Testis (tissue), 3 donors: ENCODE results near the gene COX19. TPM values are rescaled to one million over a fixed set of nuclear protein-coding genes. Genes with fewer than 3 reads are reported as not detected.

Source experiments
- DNase-seq: peaks from one replicate; pipeline ENCODE4 v3.0.0-alpha.2; 2019
- H3K27ac ChIP-seq, 2 donors: fragments of 200-600 bp; sonication (generic); one replicate each; pipeline ENCODE4 v1.5.1; 2019
- H3K27me3 ChIP-seq: fragments of 200-600 bp; sonication (generic); one replicate; pipeline ENCODE4 v1.5.1; 2019
- H3K36me3 ChIP-seq: fragments of 200-600 bp; sonication (generic); one replicate; pipeline ENCODE4 v1.5.1; 2017; ENCODE audit warnings: low read depth; ENCODE audit errors: missing control alignments
- H3K4me1 ChIP-seq: fragments of 200-600 bp; sonication (generic); one replicate; pipeline ENCODE4 v1.5.1; 2019
- H3K4me3 ChIP-seq, 2 donors: fragments of 200-600 bp; sonication (generic); one replicate each; pipeline ENCODE4 v1.5.1; 2017 to 2019
- H3K9me3 ChIP-seq: fragments of 200-600 bp; sonication (generic); one replicate; pipeline ENCODE4 v1.5.1; 2017
- POLR2A ChIP-seq: fragments of 450-650 bp; IDR thresholded peaks from one replicate; pipeline ENCODE4 v1.6.1; 2017; ENCODE audit warnings: antibody characterized with exemption, mild to moderate bottlenecking, moderate library complexity
- WGBS, 2 donors: methylation state at CpG; one replicate each; pipeline ENCODE4 v1.1.5; 2018; 5-methylcytosine and 5-hydroxymethylcytosine counted together
- intact Hi-C: fragments of 100-400 bp; cut with DNase I; formaldehyde crosslinking; loops from one replicate; pipeline ENCODE4 v1.15.1; 2023; ENCODE audit warnings: low total_unique reads
- polyA plus RNA-seq: library from polyadenylated mRNA; stranded (reverse); fragments of 350-450 nt; fragmentation: Illumina TruSeq; extraction: RNeasy Lipid Tissue Mini Kit (QIAGEN cat#74804); gene quantifications from one replicate; pipeline ENCODE4 v1.2.3, GENCODE V29; 2014; ENCODE audit warnings: low read depth, low replicate concordance; ENCODE audit not compliant: insufficient read depth
- total RNA-seq, 2 donors: library from RNA; depleted of rRNA; stranded (reverse); fragments of >200 nt; gene quantifications; one replicate each; pipeline ENCODE4 v1.2.3, GENCODE V29; 2016
- TF ChIP-seq, protein P1 (sequence below), 3 experiments: fragments of 450-650 bp in 2 of 3; fragments of 200-600 bp in 1 of 3; sonication (generic) in 1 of 3; IDR thresholded peaks; one replicate each; pipeline ENCODE4 v1.5.1; 2016 to 2019; ENCODE audit warnings: antibody characterized with exemption in 3 of 3, mild to moderate bottlenecking in 2 of 3, moderate library complexity in 1 of 3

COX19 gene
- total and polyA plus RNA-seq, 3 donors from 2014 or later, result 8.8 to 23.5 (median 21.6) TPM

GRCh38 chr7:1012004-1012715, 36.8 kb upstream of the COX19 start:
- intact Hi-C loops, result no loop called here
- Histone ChIP-seq H3K4me3 (no peak overlapping the region), H3K9me3 (no peaks in the 10 kb centered on the region), H3K4me1 (no peaks in the 10 kb centered on the region), H3K36me3 (no peaks in the 10 kb centered on the region), H3K27ac (no peak overlapping the region), H3K27me3 (no peaks in the 10 kb centered on the region)
- 90 to 95% methylated on average over 12 to 24 of the region's 32 CpGs for WGBS, 2 donors
- no peak for DNase-seq
- TF ChIP-seq, protein P1, sequence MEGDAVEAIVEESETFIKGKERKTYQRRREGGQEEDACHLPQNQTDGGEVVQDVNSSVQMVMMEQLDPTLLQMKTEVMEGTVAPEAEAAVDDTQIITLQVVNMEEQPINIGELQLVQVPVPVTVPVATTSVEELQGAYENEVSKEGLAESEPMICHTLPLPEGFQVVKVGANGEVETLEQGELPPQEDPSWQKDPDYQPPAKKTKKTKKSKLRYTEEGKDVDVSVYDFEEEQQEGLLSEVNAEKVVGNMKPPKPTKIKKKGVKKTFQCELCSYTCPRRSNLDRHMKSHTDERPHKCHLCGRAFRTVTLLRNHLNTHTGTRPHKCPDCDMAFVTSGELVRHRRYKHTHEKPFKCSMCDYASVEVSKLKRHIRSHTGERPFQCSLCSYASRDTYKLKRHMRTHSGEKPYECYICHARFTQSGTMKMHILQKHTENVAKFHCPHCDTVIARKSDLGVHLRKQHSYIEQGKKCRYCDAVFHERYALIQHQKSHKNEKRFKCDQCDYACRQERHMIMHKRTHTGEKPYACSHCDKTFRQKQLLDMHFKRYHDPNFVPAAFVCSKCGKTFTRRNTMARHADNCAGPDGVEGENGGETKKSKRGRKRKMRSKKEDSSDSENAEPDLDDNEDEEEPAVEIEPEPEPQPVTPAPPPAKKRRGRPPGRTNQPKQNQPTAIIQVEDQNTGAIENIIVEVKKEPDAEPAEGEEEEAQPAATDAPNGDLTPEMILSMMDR (IDR thresholded peaks at IDR 0.05), result no peak
- no peak for TF ChIP-seq POLR2A

GRCh38 chr7:1011297-1012003, 36.1 kb upstream of the COX19 start:
- WGBS, 2 donors, result 72 to 80% methylated on average over 12 to 13 of the region's 13 CpGs
- DNase-seq, result no peak
- Histone ChIP-seq H3K4me3 (no peak overlapping the region), H3K4me1 (no peaks in the 10 kb centered on the region), H3K9me3 (no peaks in the 10 kb centered on the region), H3K27ac (no peak overlapping the region), H3K27me3 (no peaks in the 10 kb centered on the region), H3K36me3 (no peaks in the 10 kb centered on the region)
- intact Hi-C loops, result no loop called here
- TF ChIP-seq, protein P1 (IDR thresholded peaks at IDR 0.05), result no peak
- TF ChIP-seq POLR2A, result no peak

DNA sequence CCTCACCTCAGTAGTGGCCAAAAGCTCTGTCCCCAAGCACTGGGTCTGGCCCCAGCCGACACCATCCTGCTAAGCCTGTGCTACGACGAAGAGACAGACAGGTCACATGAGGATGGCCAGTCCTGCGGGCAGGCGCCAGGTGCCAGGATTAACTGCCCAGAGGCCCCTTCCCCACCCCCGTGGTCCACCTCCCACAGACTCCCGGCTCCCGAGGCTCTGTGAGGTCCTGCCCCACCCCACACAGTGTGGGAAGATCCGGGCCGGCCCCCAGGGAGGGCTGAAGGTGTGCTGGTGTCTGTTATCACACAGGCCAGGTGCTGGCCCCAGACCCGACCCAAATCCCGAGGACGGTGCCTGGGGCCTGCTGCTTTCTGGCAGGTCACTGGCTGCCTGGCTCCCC, 34.9 kb upstream of the COX19 start:
- Histone ChIP-seq H3K9me3 (no peaks in the 10 kb centered on the region), H3K36me3 (no peaks in the 10 kb centered on the region), H3K27me3 (no peaks in the 10 kb centered on the region), H3K27ac (no peak overlapping the region), H3K4me3 (no peak overlapping the region), H3K4me1 (no peaks in the 10 kb centered on the region)
- no peak for TF ChIP-seq POLR2A
- TF ChIP-seq, protein P1 (IDR thresholded peaks at IDR 0.05), result no peak
- WGBS, 2 donors, result 51 to 77% methylated on average over 10 to 12 of the region's 13 CpGs
- intact Hi-C loops, result no loop called here
- no peak for DNase-seq

- Histone ChIP-seq H3K27me3 (no peaks in the 10 kb centered on the region), H3K4me3 (no peak overlapping the region), H3K36me3 (no peaks in the 10 kb centered on the region), H3K9me3 (no peaks in the 10 kb centered on the region), H3K4me1 (no peaks in the 10 kb centered on the region), H3K27ac (no peak overlapping the region)
- intact Hi-C loops, result no loop called here
- TF ChIP-seq, protein P1 (IDR thresholded peaks at IDR 0.05), result no peak
- no peak for TF ChIP-seq POLR2A
- 96 to 97% methylated on average over 20 to 22 of the region's 22 CpGs for WGBS, 2 donors
- no peak for DNase-seq
These were observed 34.4 kb upstream of the COX19 start for GRCh38 chr7:1009747-1010146.
